ENCODE measurements around the gene SMIM24.
"Not testable (repeated sequence)": the region's sequence is repeated elsewhere in the genome, so short reads cannot be mapped to it uniquely, and the experiment has no call there.

The SMIM24 gene

DNA sequence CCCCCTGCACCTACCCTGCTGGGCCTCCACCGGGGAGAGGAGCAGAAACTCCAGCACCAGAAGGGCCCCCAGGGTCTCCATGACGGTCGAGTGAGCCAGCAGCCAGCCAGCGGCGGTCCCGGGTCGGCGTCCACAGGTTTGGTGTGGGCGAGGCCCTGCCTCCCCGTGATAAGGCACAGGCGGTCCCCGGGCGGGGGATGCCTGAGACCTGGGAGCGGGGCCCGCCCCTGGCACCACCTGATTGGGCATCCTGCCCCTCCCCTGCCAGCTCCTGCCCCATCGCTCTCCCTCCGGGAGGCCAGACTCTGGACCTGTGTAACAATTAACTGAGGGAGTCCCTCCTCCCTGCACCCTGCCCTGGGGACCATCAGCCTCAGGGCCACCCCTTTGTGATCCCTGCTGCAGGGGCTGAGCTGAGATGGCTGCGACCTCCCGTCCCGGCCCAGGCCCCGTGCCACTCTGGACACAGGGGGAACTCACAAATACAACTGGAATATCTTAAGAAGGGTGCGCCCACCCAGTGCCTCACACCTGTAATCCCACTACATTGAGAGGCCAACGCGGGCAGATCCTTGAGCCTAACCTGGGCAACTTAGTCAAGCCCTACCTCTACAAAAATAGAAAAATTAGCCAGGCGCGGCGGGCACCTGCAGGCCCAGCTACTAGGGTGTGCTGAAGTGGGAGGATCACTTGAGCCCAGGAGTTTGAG lies at the start of gene SMIM24:
TSS of gene SMIM24 (minus strand) at position 143 of the 709 bp plus-strand sequence. CDS start at position 81, 62 bp downstream.
- TF ChIP-seq, protein P1, sequence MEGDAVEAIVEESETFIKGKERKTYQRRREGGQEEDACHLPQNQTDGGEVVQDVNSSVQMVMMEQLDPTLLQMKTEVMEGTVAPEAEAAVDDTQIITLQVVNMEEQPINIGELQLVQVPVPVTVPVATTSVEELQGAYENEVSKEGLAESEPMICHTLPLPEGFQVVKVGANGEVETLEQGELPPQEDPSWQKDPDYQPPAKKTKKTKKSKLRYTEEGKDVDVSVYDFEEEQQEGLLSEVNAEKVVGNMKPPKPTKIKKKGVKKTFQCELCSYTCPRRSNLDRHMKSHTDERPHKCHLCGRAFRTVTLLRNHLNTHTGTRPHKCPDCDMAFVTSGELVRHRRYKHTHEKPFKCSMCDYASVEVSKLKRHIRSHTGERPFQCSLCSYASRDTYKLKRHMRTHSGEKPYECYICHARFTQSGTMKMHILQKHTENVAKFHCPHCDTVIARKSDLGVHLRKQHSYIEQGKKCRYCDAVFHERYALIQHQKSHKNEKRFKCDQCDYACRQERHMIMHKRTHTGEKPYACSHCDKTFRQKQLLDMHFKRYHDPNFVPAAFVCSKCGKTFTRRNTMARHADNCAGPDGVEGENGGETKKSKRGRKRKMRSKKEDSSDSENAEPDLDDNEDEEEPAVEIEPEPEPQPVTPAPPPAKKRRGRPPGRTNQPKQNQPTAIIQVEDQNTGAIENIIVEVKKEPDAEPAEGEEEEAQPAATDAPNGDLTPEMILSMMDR (IDR thresholded peaks at IDR 0.05; ENCODE audit: low read depth, low read length): no peak

DNA sequence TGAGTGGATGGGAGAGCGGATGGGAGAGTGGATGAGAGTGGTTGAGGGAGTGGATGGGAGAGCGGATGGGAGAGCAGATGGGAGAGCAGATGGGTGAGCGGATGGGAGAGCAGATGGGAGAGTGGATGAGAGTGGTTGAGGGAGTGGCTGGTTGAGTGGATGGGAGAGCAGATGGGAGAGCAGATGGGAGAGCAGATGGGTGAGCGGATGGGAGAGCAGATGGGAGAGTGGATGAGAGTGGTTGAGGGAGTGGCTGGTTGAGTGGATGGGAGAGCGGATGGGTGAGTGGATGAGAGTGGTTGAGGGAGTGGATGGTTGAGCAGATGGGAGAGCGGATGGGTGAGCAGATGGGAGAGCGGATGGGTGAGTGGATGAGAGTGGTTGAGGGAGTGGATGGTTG lies 49.0 kb upstream of the SMIM24 start:
- not testable (repeated sequence) for DNase-seq (ENCODE audit: extremely low read depth, low read depth)

More for the DNA sequence above, at the start of gene SMIM24:
- no peak for DNase-seq (ENCODE audit: extremely low read depth, low read depth)

DNA sequence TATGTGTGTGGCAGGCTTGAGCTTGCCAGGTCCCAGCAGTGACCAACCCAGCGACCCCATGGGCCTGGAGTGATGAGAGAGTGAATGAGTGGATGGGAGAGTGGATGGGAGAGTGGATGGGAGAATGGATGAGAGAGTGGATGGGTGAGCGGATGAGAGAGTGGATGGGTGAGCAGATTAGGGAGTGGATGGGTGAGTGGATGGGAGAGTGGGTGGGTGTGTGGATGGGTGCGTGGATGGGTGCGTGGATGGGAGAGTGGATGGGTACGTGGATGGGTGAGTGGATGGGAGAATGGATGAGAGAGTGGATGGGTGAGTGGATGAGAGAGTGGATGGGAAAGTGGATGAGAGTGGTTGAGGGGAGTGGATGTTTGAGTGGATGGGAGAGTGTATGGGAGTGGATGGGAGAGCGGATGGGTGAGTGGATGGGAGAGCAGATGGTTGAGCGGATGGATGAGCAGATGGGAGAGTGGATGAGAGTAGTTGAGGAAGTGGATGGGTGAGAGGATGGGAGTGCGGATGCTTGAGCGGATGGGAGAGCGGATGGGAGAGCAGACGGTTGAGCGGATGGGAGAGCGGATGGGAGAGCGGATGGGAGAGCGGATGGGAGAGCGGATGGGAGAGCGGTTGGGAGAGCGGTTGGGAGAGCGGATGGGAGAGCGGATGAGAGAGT lies 48.4 kb upstream of the SMIM24 start:
- TF ChIP-seq, protein P1 (IDR thresholded peaks at IDR 0.05; ENCODE audit: low read depth, low read length): no peak
- DNase-seq (ENCODE audit: extremely low read depth, low read depth): no peak

DNA sequence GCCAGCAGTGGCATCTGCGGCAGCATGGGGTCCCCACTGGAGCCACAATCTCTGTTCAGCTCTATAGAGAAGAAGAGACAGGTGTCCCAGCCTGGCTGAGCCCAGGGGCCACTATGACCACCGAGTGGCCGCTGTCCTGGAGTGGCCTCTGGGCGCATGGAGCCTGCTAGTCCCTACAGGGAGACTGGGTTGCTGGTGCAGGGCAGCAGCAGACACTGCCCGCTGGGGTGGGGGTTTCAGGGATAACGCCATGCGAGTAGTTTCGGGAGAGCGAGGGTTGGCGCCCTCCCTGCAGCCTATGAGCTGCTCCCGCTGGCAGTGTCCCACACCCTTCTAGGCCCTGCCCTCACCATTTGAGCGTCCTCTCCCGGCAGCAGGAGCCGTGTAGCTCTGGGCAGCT lies 47.8 kb upstream of the SMIM24 start:
- DNase-seq (ENCODE audit: extremely low read depth, low read depth): no peak
- TF ChIP-seq, protein P1 (IDR thresholded peaks at IDR 0.05; ENCODE audit: low read depth, low read length): no peak

DNA sequence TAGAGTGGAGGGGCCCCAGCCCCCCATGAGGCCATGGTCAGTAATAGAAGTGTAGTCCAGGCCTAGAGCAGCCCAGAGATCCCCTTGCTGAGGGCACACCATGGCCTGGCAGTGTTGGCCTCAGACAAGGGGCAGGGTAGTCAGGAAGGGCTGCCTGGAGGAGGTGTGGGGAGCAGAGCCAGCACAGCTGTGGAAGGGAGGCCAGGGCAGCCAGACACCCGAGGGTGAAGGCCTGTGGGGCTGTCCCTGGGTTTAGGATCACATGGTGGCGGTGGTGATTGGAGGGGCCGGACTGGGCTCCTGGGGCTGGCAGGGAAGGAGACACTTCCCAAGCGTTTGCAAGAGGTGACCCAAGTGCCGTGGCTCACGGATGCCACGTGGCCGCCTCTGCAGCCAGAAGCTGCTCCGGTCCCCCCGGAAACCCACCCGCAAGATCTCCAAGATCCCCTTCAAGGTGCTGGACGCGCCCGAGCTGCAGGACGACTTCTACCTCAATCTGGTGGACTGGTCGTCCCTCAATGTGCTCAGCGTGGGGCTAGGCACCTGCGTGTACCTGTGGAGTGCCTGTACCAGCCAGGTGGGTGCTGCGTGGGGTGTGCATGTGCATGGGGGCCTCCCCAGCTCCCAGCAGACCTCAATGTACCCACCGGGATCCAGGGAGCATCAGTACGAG lies 47.0 kb upstream of the SMIM24 start:
- TF ChIP-seq, protein P1 (IDR thresholded peaks at IDR 0.05; ENCODE audit: low read depth, low read length): no peak
- no peak for DNase-seq (ENCODE audit: extremely low read depth, low read depth)

DNA sequence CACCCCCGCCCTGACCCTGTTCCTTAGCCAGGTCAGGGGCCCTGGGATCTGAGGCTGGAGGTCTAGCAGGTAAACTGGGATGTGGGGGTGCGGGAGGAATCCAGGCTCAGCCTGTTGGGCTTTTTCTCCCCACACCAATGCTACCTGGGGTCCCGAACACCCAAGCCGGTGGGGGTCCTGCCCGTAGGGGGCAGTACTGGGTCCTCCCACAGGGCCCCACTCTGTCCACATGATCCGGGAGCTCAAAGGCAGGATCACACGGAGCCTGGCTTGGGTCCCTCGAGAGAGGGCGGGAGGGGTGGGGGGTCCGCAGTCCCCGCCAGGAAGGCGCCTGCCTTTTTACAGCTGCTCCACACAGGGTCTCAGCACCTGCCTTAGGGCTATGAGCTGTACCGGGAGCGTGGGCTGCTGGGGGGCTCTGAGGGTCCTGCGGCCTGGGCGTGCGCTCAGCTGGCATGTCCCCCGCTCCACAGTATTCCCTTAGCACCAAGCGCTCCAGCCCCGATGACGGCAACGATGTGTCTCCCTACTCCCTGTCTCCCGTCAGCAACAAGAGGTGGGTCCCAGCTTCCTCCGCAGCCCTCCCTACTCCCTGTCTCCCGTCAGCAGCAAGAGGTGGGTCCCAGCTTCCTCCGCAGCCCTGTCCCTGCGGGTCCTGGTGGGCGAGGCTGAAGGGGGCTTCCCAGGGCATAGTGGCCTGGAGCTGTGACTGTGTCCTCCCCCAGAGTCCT lies 46.3 kb upstream of the SMIM24 start:
- TF ChIP-seq, protein P1 (IDR thresholded peaks at IDR 0.05; ENCODE audit: low read depth, low read length): no peak; the same call in 1 of the 2 replicates
- DNase-seq (ENCODE audit: extremely low read depth, low read depth): no peak

- TF ChIP-seq, protein P1 (IDR thresholded peaks at IDR 0.05; ENCODE audit: low read depth, low read length): no peak
- no peak for DNase-seq (ENCODE audit: extremely low read depth, low read depth)
Measured at GRCh38 chr19:3524904-3525451, 44.7 kb upstream of the SMIM24 start.
